Kidney (tissue), 14 donors: ENCODE data around the gene PEPD. TPM values are rescaled to one million over a fixed set of nuclear protein-coding genes. Genes with fewer than 3 reads are reported as not detected.
A peak's percentile ranks its signal among the peaks of the same experiment; 100 is the strongest.

Source experiments
- DNase-seq, 5 donors: peaks; one replicate each; pipeline ENCODE4 v3.0.0-alpha.2; 2013 to 2020
- FAIRE-seq: peaks from 2 replicates; lab custom pipeline; 2012; peaks lifted over from hg19 to GRCh38; lab: Jason Lieb, UNC
- H3K27ac ChIP-seq, 2 donors: one replicate each; pipeline ENCODE4 v1.7.0; 2013; ENCODE audit warnings: low read depth in 2 of 2, low read length in 2 of 2, inconsistent platforms in 1 of 2
- H3K27me3 ChIP-seq: one replicate; pipeline ENCODE4 v1.7.1; 2013; ENCODE audit warnings: low read length, inconsistent platforms; ENCODE audit not compliant: control insufficient read depth, insufficient read depth
- H3K36me3 ChIP-seq, 3 donors: one replicate each; pipeline versions ENCODE4 v1.7.0 to v1.7.1; 2013; ENCODE audit warnings: low read length in 3 of 3, control low read depth in 1 of 3, inconsistent platforms in 1 of 3; ENCODE audit not compliant: insufficient read depth in 3 of 3, control insufficient read depth in 2 of 3
- H3K4me1 ChIP-seq, 3 donors: one replicate each; pipeline versions ENCODE4 v1.7.0 to v1.7.1; 2013; ENCODE audit warnings: low read length in 3 of 3, inconsistent platforms in 1 of 3, low read depth in 1 of 3; ENCODE audit not compliant: control insufficient read depth in 2 of 3, insufficient read depth in 2 of 3
- H3K4me3 ChIP-seq, 3 donors: one replicate each; pipeline versions ENCODE4 v1.7.0 to v1.8.1; 2013; ENCODE audit warnings: low read length in 3 of 3, control low read depth in 1 of 3, inconsistent platforms in 1 of 3
- H3K9ac ChIP-seq, 3 donors: one replicate each; pipeline versions ENCODE4 v1.7.0 to v1.7.1; 2013; ENCODE audit warnings: low read length in 3 of 3, control low read depth in 1 of 3, inconsistent platforms in 1 of 3
- H3K9me3 ChIP-seq, 3 donors: one replicate each; pipeline versions ENCODE4 v1.7.0 to v1.7.1; 2013; ENCODE audit warnings: low read length in 3 of 3, control low read depth in 1 of 3, inconsistent platforms in 1 of 3; ENCODE audit not compliant: control insufficient read depth in 2 of 3, insufficient read depth in 1 of 3
- CTCF ChIP-seq: IDR thresholded peaks from 3 replicates; pipeline ENCODE4 v1.5.1; 2012; ENCODE audit warnings: mild to moderate bottlenecking, moderate library complexity, borderline replicate concordance; ENCODE audit not compliant: insufficient read depth; ENCODE audit errors: extremely low read depth
- intact Hi-C: fragments of 100-400 bp; cut with DNase I; formaldehyde crosslinking; loops from one replicate; pipeline ENCODE4 v1.11.1; 2022
- polyA plus RNA-seq: library from polyadenylated mRNA; stranded (reverse); fragments of 350-450 nt; fragmentation: Illumina TruSeq; extraction: RNeasy Lipid Tissue Mini Kit (QIAGEN cat#74804); gene quantifications from one replicate; pipeline ENCODE4 v1.2.3, GENCODE V29; 2014; ENCODE audit warnings: low read depth, low replicate concordance; ENCODE audit not compliant: insufficient read depth
- total RNA-seq: library from RNA; stranded (reverse); fragmentation: NEBNext Ultra II Directional; extraction: Animal tissue kit (Norgen Biotek cat#: 25700); gene quantifications from one replicate; pipeline ENCODE4 v1.2.1, GENCODE V29; 2021
- donor health status: control.
- donor health status: control.
- donor health status: control.
- donor health status: control.
- donor health status: control.
- donor health status: DM: yes; HTN: yes; CAD: no.
- donor health status: Normal renal cell carcinoma (clear cell type).

The PEPD gene
- total and polyA plus RNA-seq, 2 donors from 2014 or later = 71.4 to 402 TPM

GRCh38 chr19:33374236-33374714 is 147.3 kb downstream of the PEPD start:
- no peak for TF ChIP-seq CTCF
- H3K9me3 ChIP-seq = no peaks in the 10 kb centered on the region
- intact Hi-C loops = no loop called here
- DNase-seq (peak in 4 of 5 donors; percentile 53 to 71 (median 60)), FAIRE-seq (no peak)
- peak overlapping the region; percentile 66 to 89 (median 77) for H3K4me3 ChIP-seq
- H3K36me3 ChIP-seq = peaks cover 0 to under 1% (median 0%) of the 10 kb centered on the region in 3 donors
- peaks cover 0 to 23% (median 19%) of the 10 kb centered on the region in 3 donors for H3K4me1 ChIP-seq
- H3K27ac ChIP-seq = peak overlapping the region; percentile 39 to 66
- H3K9ac ChIP-seq = peak overlapping the region; percentile 6 to 75 (median 41)
- H3K27me3 ChIP-seq = no peaks in the 10 kb centered on the region

DNA sequence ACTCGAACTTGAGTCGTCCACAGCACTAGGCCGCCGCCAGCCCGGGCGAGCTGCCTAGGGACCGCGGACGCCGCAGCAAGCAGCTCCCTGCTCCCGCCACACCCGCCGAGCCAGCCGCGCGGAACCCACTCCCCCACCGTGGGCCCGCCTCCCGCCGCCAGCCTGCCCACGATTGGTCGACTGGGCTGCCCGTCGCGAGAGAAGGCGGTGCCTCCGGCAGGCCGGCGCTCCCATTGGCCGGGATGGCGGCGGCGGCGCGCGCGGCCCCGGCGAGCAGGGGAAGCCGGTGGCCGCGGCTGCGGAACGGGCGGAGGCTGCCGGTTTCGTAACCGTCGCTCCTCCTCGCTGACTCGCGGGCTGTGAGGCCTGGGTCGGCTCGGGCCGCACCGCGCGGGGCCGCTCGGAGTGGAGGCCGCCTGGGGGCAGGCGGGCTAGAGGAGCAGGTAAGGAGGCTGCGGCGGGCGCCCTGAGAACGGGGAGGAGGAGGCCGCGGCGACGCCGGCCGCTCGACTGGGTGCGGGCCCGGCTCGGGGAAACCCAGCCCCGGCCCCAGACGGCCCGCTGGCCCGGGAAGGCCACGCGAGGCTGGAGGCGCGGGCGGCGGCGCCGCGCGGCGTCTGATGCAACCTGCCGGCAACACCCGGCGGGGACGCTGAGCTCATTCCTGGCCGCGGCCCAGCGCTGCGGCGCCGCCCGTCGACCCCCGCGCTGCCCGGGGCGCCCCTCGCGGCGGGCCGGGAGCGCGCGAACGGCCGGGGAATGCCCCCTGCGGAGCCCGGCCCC is 147.9 kb downstream of the PEPD start, which contains the start of gene CEBPG:
Gene CEBPG, plus strand, starts transcription at position 257 of the 783 bp plus-strand sequence. CDS start 5,531 bp downstream, outside the sequence.
- Histone ChIP-seq H3K9ac (peak within 1 kb of the TSS; percentile 41 to 75 (median 56)), H3K4me3 (peak within 1 kb of the TSS; percentile 74 to 89 (median 77)), H3K4me1 (peaks cover 0 to 23% (median 19%) of the 10 kb centered on the region in 3 donors), H3K9me3 (no peaks in the 10 kb centered on the region), H3K36me3 (no peaks in the 10 kb centered on the region), H3K27ac (peak within 1 kb of the TSS; percentile 90 to 94), H3K27me3 (no peaks in the 10 kb centered on the region)
- intact Hi-C loops = no loop called here
- peak; percentile 94 to 98 (median 96) for DNase-seq
- FAIRE-seq = no peak
- TF ChIP-seq CTCF = peak; percentile 15

DNA sequence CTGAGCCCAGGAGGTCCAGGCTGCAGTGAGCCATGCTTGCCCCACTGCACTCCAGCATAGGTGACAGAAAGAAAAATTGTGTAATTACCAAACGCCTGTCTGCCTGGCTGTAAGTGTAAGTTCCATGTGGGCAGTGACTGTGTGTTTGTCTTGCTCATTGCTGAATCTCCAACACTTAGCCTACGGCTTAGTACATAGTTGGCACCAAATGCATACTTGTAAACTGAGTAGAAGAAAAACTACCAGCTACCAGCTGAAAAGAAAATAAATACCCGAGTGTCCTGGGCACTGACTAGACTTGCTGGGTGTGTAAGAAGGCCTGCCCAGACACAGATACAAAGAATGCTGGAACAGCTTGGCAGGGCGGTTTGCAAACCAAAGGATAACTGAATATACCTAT is 150.8 kb downstream of the PEPD start:
- no peak for FAIRE-seq
- no peaks in the 10 kb centered on the region for H3K36me3 ChIP-seq
- intact Hi-C loops = no loop called here
- no peak for TF ChIP-seq CTCF
- no peak overlapping the region for H3K4me3 ChIP-seq
- peaks cover 0 to 16% (median 3%) of the 10 kb centered on the region in 3 donors for H3K4me1 ChIP-seq
- DNase-seq = no peak
- no peak overlapping the region for H3K9ac ChIP-seq
- H3K27me3 ChIP-seq = no peaks in the 10 kb centered on the region
- H3K9me3 ChIP-seq = no peaks in the 10 kb centered on the region
- no peak overlapping the region for H3K27ac ChIP-seq
